ENCODE results near the gene SLIT1. TPM values are rescaled to one million over a fixed set of nuclear protein-coding genes. Genes with fewer than 3 reads are reported as not detected.

Gene SLIT1
- total RNA-seq, 4 donors from 2014 or later: 0.28 to 1.7 TPM; not detected in 2

DNA sequence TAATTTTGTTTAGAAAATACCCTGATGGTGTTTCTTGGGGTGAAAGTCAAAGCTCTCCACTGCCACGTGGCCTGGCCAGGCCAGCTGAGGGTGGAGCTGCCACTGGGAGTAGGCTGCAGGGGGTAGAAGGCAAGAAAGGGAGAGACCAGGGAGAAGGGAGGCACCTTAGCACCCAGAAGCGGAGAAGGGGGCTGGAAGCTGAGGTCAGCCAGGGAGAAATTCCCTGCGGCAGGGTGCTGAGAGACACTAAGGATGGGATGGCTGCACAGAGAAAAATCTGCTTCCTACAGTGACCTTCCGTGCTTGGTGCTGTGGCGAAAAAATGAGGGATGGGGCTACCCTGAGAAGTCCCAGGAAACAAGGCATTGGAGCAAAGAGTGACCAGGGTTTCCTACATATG lies 143.7 kb downstream of the SLIT1 start:
- peaks cover 0 to 11% (median 0%) of the 10 kb centered on the region in 4 donors for H3K4me1 ChIP-seq
- no peak overlapping the region for H3K27ac ChIP-seq
- H3K4me3 ChIP-seq: no peak overlapping the region
- H3K9me3 ChIP-seq: no peaks in the 10 kb centered on the region
- TF ChIP-seq, protein P1, sequence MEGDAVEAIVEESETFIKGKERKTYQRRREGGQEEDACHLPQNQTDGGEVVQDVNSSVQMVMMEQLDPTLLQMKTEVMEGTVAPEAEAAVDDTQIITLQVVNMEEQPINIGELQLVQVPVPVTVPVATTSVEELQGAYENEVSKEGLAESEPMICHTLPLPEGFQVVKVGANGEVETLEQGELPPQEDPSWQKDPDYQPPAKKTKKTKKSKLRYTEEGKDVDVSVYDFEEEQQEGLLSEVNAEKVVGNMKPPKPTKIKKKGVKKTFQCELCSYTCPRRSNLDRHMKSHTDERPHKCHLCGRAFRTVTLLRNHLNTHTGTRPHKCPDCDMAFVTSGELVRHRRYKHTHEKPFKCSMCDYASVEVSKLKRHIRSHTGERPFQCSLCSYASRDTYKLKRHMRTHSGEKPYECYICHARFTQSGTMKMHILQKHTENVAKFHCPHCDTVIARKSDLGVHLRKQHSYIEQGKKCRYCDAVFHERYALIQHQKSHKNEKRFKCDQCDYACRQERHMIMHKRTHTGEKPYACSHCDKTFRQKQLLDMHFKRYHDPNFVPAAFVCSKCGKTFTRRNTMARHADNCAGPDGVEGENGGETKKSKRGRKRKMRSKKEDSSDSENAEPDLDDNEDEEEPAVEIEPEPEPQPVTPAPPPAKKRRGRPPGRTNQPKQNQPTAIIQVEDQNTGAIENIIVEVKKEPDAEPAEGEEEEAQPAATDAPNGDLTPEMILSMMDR (IDR thresholded peaks at IDR 0.05): no peak
- TF ChIP-seq POLR2A (IDR thresholded peaks at IDR 0.05): no peak
- DNase-seq: no peak
- H3K27me3 ChIP-seq: no peaks in the 10 kb centered on the region
- H3K36me3 ChIP-seq: no peaks in the 10 kb centered on the region

- H3K36me3 ChIP-seq: no peaks in the 10 kb centered on the region
- no peak overlapping the region for H3K4me3 ChIP-seq
- TF ChIP-seq, protein P1 (IDR thresholded peaks at IDR 0.05): no peak
- H3K9me3 ChIP-seq: no peaks in the 10 kb centered on the region
- peaks cover 0 to 11% (median 0%) of the 10 kb centered on the region in 4 donors for H3K4me1 ChIP-seq
- H3K27ac ChIP-seq: no peak overlapping the region
- DNase-seq: no peak
- no peaks in the 10 kb centered on the region for H3K27me3 ChIP-seq
Measured at GRCh38 chr10:97040706-97041105, 145.1 kb downstream of the SLIT1 start.

DNA sequence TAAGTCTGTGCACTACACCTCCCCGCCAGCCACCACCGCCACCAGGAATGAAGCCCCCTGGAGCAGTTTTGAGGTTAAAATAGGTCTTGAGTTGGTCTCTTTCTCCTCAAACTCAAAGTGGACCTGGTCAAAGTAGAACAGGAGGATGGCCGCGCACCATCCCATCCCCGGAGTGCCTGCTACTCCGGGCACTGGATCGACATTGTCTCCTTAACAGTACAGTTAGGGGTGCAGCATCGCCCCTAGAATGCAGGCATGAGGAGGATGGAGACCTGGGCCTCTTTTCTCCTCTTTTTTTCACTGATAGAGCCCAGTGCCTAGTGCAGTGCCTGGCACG lies 145.5 kb downstream of the SLIT1 start:
- Histone ChIP-seq H3K36me3 (no peaks in the 10 kb centered on the region), H3K9me3 (no peaks in the 10 kb centered on the region), H3K27me3 (no peaks in the 10 kb centered on the region), H3K4me1 (peaks cover 0 to 11% (median 0%) of the 10 kb centered on the region in 4 donors), H3K27ac (no peak overlapping the region), H3K4me3 (no peak overlapping the region)
- TF ChIP-seq POLR2A (IDR thresholded peaks at IDR 0.05): no peak
- TF ChIP-seq, protein P1 (IDR thresholded peaks at IDR 0.05): no peak
- no peak for DNase-seq

GRCh38 chr10:97039538-97040247 lies 146.1 kb downstream of the SLIT1 start:
- Histone ChIP-seq H3K36me3 (no peaks in the 10 kb centered on the region), H3K27ac (no peak overlapping the region), H3K27me3 (no peaks in the 10 kb centered on the region), H3K4me3 (no peak overlapping the region), H3K4me1 (peaks cover 0 to 11% (median 0%) of the 10 kb centered on the region in 4 donors), H3K9me3 (no peaks in the 10 kb centered on the region)
- DNase-seq: no peak
- no peak for TF ChIP-seq POLR2A (IDR thresholded peaks at IDR 0.05)
- TF ChIP-seq, protein P1 (IDR thresholded peaks at IDR 0.05): no peak

GRCh38 chr10:97038688-97039087 lies 147.1 kb downstream of the SLIT1 start:
- peaks cover 0 to 11% (median 0%) of the 10 kb centered on the region in 4 donors for H3K4me1 ChIP-seq
- H3K27ac ChIP-seq: no peak overlapping the region
- no peak overlapping the region for H3K4me3 ChIP-seq
- H3K27me3 ChIP-seq: no peaks in the 10 kb centered on the region
- no peaks in the 10 kb centered on the region for H3K36me3 ChIP-seq
- TF ChIP-seq, protein P1 (IDR thresholded peaks at IDR 0.05): no peak
- no peak for TF ChIP-seq POLR2A (IDR thresholded peaks at IDR 0.05)
- no peaks in the 10 kb centered on the region for H3K9me3 ChIP-seq
- DNase-seq: no peak
